Measurements from ENCODE around the gene TNFSF13. TPM values are rescaled to one million over a fixed set of nuclear protein-coding genes. Genes with fewer than 3 reads are reported as not detected.

Gene TNFSF13
- total RNA-seq, 1 experiment from 2014 or later = 0.94 TPM

DNA sequence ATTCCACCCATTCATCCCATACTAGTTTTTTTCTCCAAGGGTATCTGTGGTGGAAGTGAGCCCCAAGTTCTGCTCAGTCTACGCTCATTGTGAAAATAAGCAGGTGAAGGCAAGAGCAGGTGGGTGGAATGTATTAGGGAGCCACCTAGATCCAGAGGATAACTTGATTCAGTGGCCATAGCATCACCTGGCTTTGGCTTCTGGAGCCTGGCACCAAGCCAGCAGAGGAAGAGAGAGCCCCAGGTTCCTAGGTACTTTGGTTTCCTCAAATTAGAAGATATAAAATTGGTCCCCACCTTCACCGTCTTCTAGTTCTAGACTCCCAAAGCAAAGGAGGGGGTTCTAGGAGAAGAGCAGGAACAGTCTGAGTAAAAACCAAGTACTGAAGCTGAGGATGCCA is 52.1 kb downstream of the TNFSF13 start:
- H2AFZ ChIP-seq (ENCODE audit: low read length) = no peak overlapping the region
- WGBS (ENCODE audit: extremely low coverage, insufficient read length, low lambda C conversion rate) = no CpG with 5 or more reads among the region's 2 CpGs
- Mint-ChIP-seq H3K36me3 (ENCODE audit: insufficient read depth in 1 of 3, low read depth in 3 of 3) (peaks cover 15 to 29% (median 19%) of the 10 kb centered on the region in 3 experiments; a peak in 6 of 7 replicates), H3K9me3 (no peaks in the 10 kb centered on the region), H3K27ac (no peak overlapping the region), H3K4me3 (no peak overlapping the region), H3K4me1 (peaks cover 23 to 24% of the 10 kb centered on the region in 2 experiments), H3K27me3 (ENCODE audit: low read depth) (no peaks in the 10 kb centered on the region)
- H2BK20ac ChIP-seq (ENCODE audit: low read depth, low read length, poor library complexity, severe bottlenecking) = no peak overlapping the region
- H3K27ac ChIP-seq (ENCODE audit: insufficient read length, low read depth, low read length) = no peak overlapping the region
- TF ChIP-seq, protein P1, sequence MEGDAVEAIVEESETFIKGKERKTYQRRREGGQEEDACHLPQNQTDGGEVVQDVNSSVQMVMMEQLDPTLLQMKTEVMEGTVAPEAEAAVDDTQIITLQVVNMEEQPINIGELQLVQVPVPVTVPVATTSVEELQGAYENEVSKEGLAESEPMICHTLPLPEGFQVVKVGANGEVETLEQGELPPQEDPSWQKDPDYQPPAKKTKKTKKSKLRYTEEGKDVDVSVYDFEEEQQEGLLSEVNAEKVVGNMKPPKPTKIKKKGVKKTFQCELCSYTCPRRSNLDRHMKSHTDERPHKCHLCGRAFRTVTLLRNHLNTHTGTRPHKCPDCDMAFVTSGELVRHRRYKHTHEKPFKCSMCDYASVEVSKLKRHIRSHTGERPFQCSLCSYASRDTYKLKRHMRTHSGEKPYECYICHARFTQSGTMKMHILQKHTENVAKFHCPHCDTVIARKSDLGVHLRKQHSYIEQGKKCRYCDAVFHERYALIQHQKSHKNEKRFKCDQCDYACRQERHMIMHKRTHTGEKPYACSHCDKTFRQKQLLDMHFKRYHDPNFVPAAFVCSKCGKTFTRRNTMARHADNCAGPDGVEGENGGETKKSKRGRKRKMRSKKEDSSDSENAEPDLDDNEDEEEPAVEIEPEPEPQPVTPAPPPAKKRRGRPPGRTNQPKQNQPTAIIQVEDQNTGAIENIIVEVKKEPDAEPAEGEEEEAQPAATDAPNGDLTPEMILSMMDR (conservative IDR thresholded peaks at IDR 0.05) = no peak
- no peaks in the 10 kb centered on the region for H3K79me1 ChIP-seq (ENCODE audit: insufficient read depth, low read depth, low read length, poor library complexity, severe bottlenecking)
- H3K23ac ChIP-seq (ENCODE audit: insufficient read length, low read depth, low read length) = no peak overlapping the region
- no peak overlapping the region for H2BK15ac ChIP-seq (ENCODE audit: low read depth, low read length)
- H3K4me2 ChIP-seq (ENCODE audit: insufficient read depth, insufficient read length, low read length) = no peak overlapping the region
- H3K4ac ChIP-seq (ENCODE audit: low read depth, low read length) = no peak overlapping the region
- peaks cover 7% of the 10 kb centered on the region for H3K23me2 ChIP-seq (ENCODE audit: insufficient read length, low read depth, low read length, poor library complexity, severe bottlenecking)
- H4K20me1 ChIP-seq (ENCODE audit: control insufficient read depth, insufficient read depth, insufficient read length) = no peaks in the 10 kb centered on the region
- no peak overlapping the region for H3K18ac ChIP-seq (ENCODE audit: insufficient read length, low read depth, low read length)
- H3K27me3 ChIP-seq (ENCODE audit: insufficient read depth, low read length) = no peaks in the 10 kb centered on the region
- H3T11ph ChIP-seq (ENCODE audit: low read length) = no peak overlapping the region
- H3K9ac ChIP-seq (ENCODE audit: extremely low read depth, insufficient read length, low read length) = no peak overlapping the region
- no peak overlapping the region for H3K14ac ChIP-seq (ENCODE audit: insufficient read depth, low read length)
- no peak for DNase-seq
- no peaks in the 10 kb centered on the region for H3K9me3 ChIP-seq (ENCODE audit: control insufficient read depth, low read depth, low read length)
- no peak overlapping the region for H2BK5ac ChIP-seq (ENCODE audit: insufficient read length, low read length)
- H4K91ac ChIP-seq (ENCODE audit: insufficient read length, low read depth, low read length) = no peak overlapping the region
- no peak overlapping the region for H2AK5ac ChIP-seq (ENCODE audit: insufficient read length, low read length)
- no peak overlapping the region for H4K5ac ChIP-seq (ENCODE audit: insufficient read length, low read depth, low read length)
- H2BK12ac ChIP-seq (ENCODE audit: insufficient read length, low read depth, low read length) = no peak overlapping the region
- H4K8ac ChIP-seq (replicated peaks; ENCODE audit: insufficient read length, low read depth, low read length) = no peak overlapping the region
- peaks cover 9% of the 10 kb centered on the region; the same call in 1 of the 2 replicates for H3K79me2 ChIP-seq (ENCODE audit: insufficient read depth, low read length)
- peaks cover 5% of the 10 kb centered on the region for H3K4me1 ChIP-seq (ENCODE audit: insufficient read depth, low read length)
- H3K56ac ChIP-seq (ENCODE audit: insufficient read length, low read depth, low read length) = no peak overlapping the region
- H2BK120ac ChIP-seq (ENCODE audit: low read depth, low read length, poor library complexity, severe bottlenecking) = no peak overlapping the region

Other genes with a start within 250 kb of the TNFSF13 start
- 62.6 and 62.7 TPM in 2 replicates for gene GPS2, start 243.4 kb upstream of the TNFSF13 start, total RNA-seq (2021)
- gene NEURL4, start 229.4 kb upstream of the TNFSF13 start, total RNA-seq (2021) = 54.8 and 55.4 TPM in 2 replicates
- gene ACAP1, start 222.2 kb upstream of the TNFSF13 start, total RNA-seq (2021) = 15.5 and 18.2 TPM in 2 replicates
- 5.3 and 5.6 TPM in 2 replicates for gene KCTD11, start 206.6 kb upstream of the TNFSF13 start, total RNA-seq (2021)
- gene TMEM95, start 203.6 kb upstream of the TNFSF13 start, total RNA-seq (2021) = not detected in 2 replicates
- gene TNK1, start 177.7 kb upstream of the TNFSF13 start, total RNA-seq (2021) = 10.1 and 11.2 TPM in 2 replicates
- 31.5 and 32.1 TPM in 2 replicates for gene PLSCR3, start 164.2 kb upstream of the TNFSF13 start, total RNA-seq (2021)
- gene TMEM256, start 154.7 kb upstream of the TNFSF13 start, total RNA-seq (2021) = 151 and 153 TPM in 2 replicates
- 70.2 and 70.5 TPM in 2 replicates for gene NLGN2, start 150.9 kb upstream of the TNFSF13 start, total RNA-seq (2021)
- 0.33 and 0.46 TPM in 2 replicates for gene SPEM1, start 138.4 kb upstream of the TNFSF13 start, total RNA-seq (2021)
- not detected in 2 replicates for gene SPEM2, start 133.1 kb upstream of the TNFSF13 start, total RNA-seq (2021)
- not detected in 2 replicates for gene SPEM3, start 129.9 kb upstream of the TNFSF13 start, total RNA-seq (2021)
- 8.3 and 8.6 TPM in 2 replicates for gene TMEM102, start 123.3 kb upstream of the TNFSF13 start, total RNA-seq (2021)
- 14.1 and 15.2 TPM in 2 replicates for gene FGF11, start 119.2 kb upstream of the TNFSF13 start, total RNA-seq (2021)
- 12.7 and 13.2 TPM in 2 replicates for gene CHRNB1, start 113.7 kb upstream of the TNFSF13 start, total RNA-seq (2021)
- gene ZBTB4, start 79.1 kb upstream of the TNFSF13 start, total RNA-seq (2021) = 14.4 and 14.9 TPM in 2 replicates
- gene SLC35G6, start 77.3 kb upstream of the TNFSF13 start, total RNA-seq (2021) = not detected in 2 replicates
- 153 and 154 TPM in 2 replicates for gene POLR2A, start 74.4 kb upstream of the TNFSF13 start, total RNA-seq (2021)
- 5.8 and 7.1 TPM in 2 replicates for gene TNFSF12, start 9.7 kb upstream of the TNFSF13 start, total RNA-seq (2021)
- 80.6 and 83.1 TPM in 2 replicates for gene SENP3, start 3.2 kb downstream of the TNFSF13 start, total RNA-seq (2021)
- 0.37 and 0.42 TPM in 2 replicates for gene CD68, start 20.9 kb downstream of the TNFSF13 start, total RNA-seq (2021)
- gene MPDU1, start 25.1 kb downstream of the TNFSF13 start, total RNA-seq (2021) = 73.1 and 76.1 TPM in 2 replicates
- 7.7 TPM in 2 replicates for gene SOX15, start 31.3 kb downstream of the TNFSF13 start, total RNA-seq (2021)
- gene FXR2, start 56.1 kb downstream of the TNFSF13 start, total RNA-seq (2021) = 36.1 and 36.4 TPM in 2 replicates
- 72.1 and 77.6 TPM in 2 replicates for gene SAT2, start 69.1 kb downstream of the TNFSF13 start, total RNA-seq (2021)
- gene SHBG, start 71.4 kb downstream of the TNFSF13 start, total RNA-seq (2021) = 1.5 and 1.6 TPM in 2 replicates
- 15.4 and 16.2 TPM in 2 replicates for gene ATP1B2, start 92.2 kb downstream of the TNFSF13 start, total RNA-seq (2021)
- 163 and 164 TPM in 2 replicates for gene TP53, start 128.7 kb downstream of the TNFSF13 start, total RNA-seq (2021)
- gene WRAP53, start 129.7 kb downstream of the TNFSF13 start, total RNA-seq (2021) = 27.0 and 29.8 TPM in 2 replicates
- gene EFNB3, start 146.5 kb downstream of the TNFSF13 start, total RNA-seq (2021) = 11.3 and 11.4 TPM in 2 replicates
- gene DNAH2, start 159.0 kb downstream of the TNFSF13 start, total RNA-seq (2021) = 0.15 and 0.22 TPM in 2 replicates